Measurements from ENCODE around the gene WFDC1. TPM values are rescaled to one million over a fixed set of nuclear protein-coding genes. Genes with fewer than 3 reads are reported as not detected.

Gene WFDC1
- total and polyA plus RNA-seq, 4 donors, result 3.8 to 10.4 (median 9.2) TPM

DNA sequence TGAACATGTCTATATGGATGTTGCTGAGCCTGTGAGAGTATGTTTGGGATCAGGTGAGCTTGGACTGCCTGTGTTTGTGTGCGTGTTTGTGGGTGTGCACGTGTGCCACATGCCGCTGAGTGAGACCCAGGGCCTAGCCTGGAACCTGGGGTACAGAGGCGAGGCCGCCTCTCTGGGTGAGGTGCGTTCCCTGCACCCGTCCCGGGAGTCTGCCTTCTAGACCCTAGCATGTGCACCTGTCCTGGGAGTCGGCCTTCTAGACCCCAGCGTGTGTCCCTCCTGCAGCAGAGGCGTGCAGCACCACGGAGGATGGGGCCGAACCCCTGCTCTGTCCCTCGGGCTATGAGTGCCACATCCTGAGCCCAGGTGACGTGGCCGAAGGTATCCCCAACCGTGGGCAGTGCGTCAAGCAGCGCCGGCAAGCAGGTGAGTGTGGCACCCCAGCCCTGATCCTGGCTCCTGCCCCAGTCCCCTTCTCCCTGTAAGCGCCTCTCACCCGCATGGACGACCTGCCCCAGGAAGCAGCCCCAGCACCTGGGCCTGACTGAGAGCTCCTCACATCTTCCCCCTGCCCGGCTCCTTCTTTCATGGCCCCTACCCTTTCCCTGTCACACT is 24.6 kb downstream of the WFDC1 start:
- no peaks in the 10 kb centered on the region for H3K4me1 ChIP-seq (ENCODE audit: control insufficient read depth, insufficient read depth, low read length)
- H3K27me3 ChIP-seq (ENCODE audit: control insufficient read depth, insufficient read depth, low read length), result no peaks in the 10 kb centered on the region
- H3K9me3 ChIP-seq (ENCODE audit: control insufficient read depth, insufficient read depth, low read length), result no peaks in the 10 kb centered on the region
- no peak overlapping the region for H3K27ac ChIP-seq (ENCODE audit: low read depth, low read length)
- WGBS (ENCODE audit: insufficient coverage), result 95% methylated on average over 24 of the region's 24 CpGs
- DNase-seq (ENCODE audit: low read depth in 4 of 6, low spot score in 6 of 6), result no peak
- H3K4me3 ChIP-seq (ENCODE audit: low read depth, low read length), result no peak overlapping the region
- no peaks in the 10 kb centered on the region for H3K36me3 ChIP-seq (ENCODE audit: control insufficient read depth, insufficient read depth, low read length)

DNA sequence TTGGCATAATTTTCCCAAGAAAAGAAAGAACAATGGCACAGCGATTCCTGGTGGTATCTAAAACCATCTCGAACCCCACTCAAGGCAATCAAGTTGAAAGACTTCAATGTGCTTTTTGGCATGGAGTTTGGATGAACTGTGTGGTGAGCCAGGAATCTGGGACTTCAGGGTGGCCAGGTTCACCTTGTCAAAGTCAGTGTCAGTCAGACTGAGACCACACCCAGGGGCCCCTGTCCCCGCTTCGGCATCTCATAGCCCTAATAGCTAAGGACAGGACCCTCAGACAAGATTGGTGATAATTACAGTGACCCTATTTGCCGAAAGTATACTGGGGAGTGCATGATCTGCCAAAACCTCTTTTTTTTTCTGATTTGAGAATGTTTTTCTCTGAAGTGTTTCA is 25.8 kb downstream of the WFDC1 start:
- Histone ChIP-seq H3K4me3 (ENCODE audit: low read depth, low read length) (no peak overlapping the region), H3K27me3 (ENCODE audit: control insufficient read depth, insufficient read depth, low read length) (no peaks in the 10 kb centered on the region), H3K4me1 (ENCODE audit: control insufficient read depth, insufficient read depth, low read length) (no peaks in the 10 kb centered on the region), H3K9me3 (ENCODE audit: control insufficient read depth, insufficient read depth, low read length) (no peaks in the 10 kb centered on the region), H3K36me3 (ENCODE audit: control insufficient read depth, insufficient read depth, low read length) (no peaks in the 10 kb centered on the region), H3K27ac (ENCODE audit: low read depth, low read length) (no peak overlapping the region)
- no peak for DNase-seq (ENCODE audit: low read depth in 4 of 6, low spot score in 6 of 6)
- 89% methylated on average over 4 of the region's 5 CpGs for WGBS (ENCODE audit: insufficient coverage)

DNA sequence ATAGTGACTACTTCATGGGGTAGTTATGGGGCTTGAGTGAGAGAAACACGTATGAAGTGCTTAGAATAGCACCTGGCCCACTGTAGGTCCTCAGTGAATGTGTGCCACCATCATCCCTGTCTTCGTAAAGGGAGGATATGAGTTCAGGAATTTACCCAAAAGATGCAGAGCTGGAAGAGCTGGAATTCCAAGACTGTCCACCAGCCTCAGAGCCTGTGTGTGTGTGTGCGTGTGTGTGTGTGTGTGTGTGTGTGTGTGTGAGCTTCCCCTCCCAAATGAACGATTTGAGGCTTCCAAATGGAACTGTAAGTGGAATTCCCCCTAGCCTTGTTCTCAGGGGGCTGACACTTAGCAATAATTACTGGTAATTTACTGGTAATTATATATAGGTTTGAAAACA is 27.3 kb downstream of the WFDC1 start:
- DNase-seq (ENCODE audit: low read depth in 4 of 6, low spot score in 6 of 6), result no peak
- Histone ChIP-seq H3K9me3 (ENCODE audit: control insufficient read depth, insufficient read depth, low read length) (no peaks in the 10 kb centered on the region), H3K27me3 (ENCODE audit: control insufficient read depth, insufficient read depth, low read length) (no peaks in the 10 kb centered on the region), H3K36me3 (ENCODE audit: control insufficient read depth, insufficient read depth, low read length) (no peaks in the 10 kb centered on the region), H3K27ac (ENCODE audit: low read depth, low read length) (no peak overlapping the region), H3K4me3 (ENCODE audit: low read depth, low read length) (no peak overlapping the region), H3K4me1 (ENCODE audit: control insufficient read depth, insufficient read depth, low read length) (no peaks in the 10 kb centered on the region)
- 100% methylated on average over 2 of the region's 4 CpGs for WGBS (ENCODE audit: insufficient coverage)

DNA sequence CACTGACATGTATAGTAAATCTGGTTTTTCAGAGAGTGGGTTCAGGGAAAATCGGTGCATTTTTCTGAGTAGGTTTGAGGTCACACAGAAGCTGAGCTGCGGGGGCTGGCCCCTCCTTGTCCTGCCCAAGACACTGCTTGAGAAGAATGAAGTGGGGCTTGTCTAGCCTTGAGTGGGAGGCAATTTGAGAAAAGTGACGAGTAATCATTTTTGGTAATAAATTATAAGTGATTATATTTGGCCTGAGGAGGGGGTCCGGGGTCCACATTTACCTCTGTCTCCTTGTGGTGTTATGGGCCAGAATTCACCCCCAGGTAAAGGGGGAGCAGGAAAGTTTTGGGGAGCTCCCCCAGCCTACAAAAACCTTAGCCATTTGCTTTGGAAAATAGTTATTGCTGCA is 28.1 kb downstream of the WFDC1 start:
- DNase-seq (ENCODE audit: low read depth in 4 of 6, low spot score in 6 of 6), result no peak
- Histone ChIP-seq H3K36me3 (ENCODE audit: control insufficient read depth, insufficient read depth, low read length) (no peaks in the 10 kb centered on the region), H3K4me1 (ENCODE audit: control insufficient read depth, insufficient read depth, low read length) (no peaks in the 10 kb centered on the region), H3K27me3 (ENCODE audit: control insufficient read depth, insufficient read depth, low read length) (no peaks in the 10 kb centered on the region), H3K27ac (ENCODE audit: low read depth, low read length) (no peak overlapping the region), H3K9me3 (ENCODE audit: control insufficient read depth, insufficient read depth, low read length) (no peaks in the 10 kb centered on the region), H3K4me3 (ENCODE audit: low read depth, low read length) (no peak overlapping the region)
- 89% methylated on average over 2 of the region's 4 CpGs for WGBS (ENCODE audit: insufficient coverage)

GRCh38 chr16:84323606-84324005 is 28.9 kb downstream of the WFDC1 start:
- no peak for DNase-seq (ENCODE audit: low read depth in 4 of 6, low spot score in 6 of 6)
- Histone ChIP-seq H3K27me3 (ENCODE audit: control insufficient read depth, insufficient read depth, low read length) (no peaks in the 10 kb centered on the region), H3K36me3 (ENCODE audit: control insufficient read depth, insufficient read depth, low read length) (no peaks in the 10 kb centered on the region), H3K4me3 (ENCODE audit: low read depth, low read length) (no peak overlapping the region), H3K27ac (ENCODE audit: low read depth, low read length) (no peak overlapping the region), H3K9me3 (ENCODE audit: control insufficient read depth, insufficient read depth, low read length) (no peaks in the 10 kb centered on the region), H3K4me1 (ENCODE audit: control insufficient read depth, insufficient read depth, low read length) (no peaks in the 10 kb centered on the region)
- 88% methylated on average over 3 of the region's 7 CpGs for WGBS (ENCODE audit: insufficient coverage)

GRCh38 chr16:84324434-84325262 is 30.0 kb downstream of the WFDC1 start:
- no peaks in the 10 kb centered on the region for H3K9me3 ChIP-seq (ENCODE audit: control insufficient read depth, insufficient read depth, low read length)
- no peak for DNase-seq (ENCODE audit: low read depth in 4 of 6, low spot score in 6 of 6)
- no peaks in the 10 kb centered on the region for H3K27me3 ChIP-seq (ENCODE audit: control insufficient read depth, insufficient read depth, low read length)
- no peak overlapping the region for H3K27ac ChIP-seq (ENCODE audit: low read depth, low read length)
- 48% methylated on average over 2 of the region's 2 CpGs for WGBS (ENCODE audit: insufficient coverage)
- no peak overlapping the region for H3K4me3 ChIP-seq (ENCODE audit: low read depth, low read length)
- H3K36me3 ChIP-seq (ENCODE audit: control insufficient read depth, insufficient read depth, low read length), result no peaks in the 10 kb centered on the region
- H3K4me1 ChIP-seq (ENCODE audit: control insufficient read depth, insufficient read depth, low read length), result no peaks in the 10 kb centered on the region

DNA sequence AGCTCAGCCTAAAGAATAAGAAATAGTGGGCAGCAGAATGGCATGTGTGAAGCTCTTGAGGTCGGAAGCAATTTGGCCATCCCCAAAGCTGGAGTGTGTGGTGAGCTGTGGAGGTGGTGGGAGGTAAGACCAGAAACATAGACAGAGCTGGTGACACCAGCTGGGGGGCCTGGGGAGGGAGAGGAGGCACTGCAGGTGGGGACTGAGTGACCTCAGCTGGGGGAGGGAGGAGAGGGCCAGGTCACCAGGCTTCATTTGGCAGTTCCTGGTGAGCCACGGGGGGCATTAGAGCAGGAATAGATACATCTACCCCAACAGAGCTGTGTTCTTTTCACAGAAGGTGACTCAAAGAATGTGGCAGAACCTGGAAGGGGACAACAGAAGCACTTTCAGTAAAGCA is 31.9 kb downstream of the WFDC1 start:
- WGBS (ENCODE audit: insufficient coverage), result 86% methylated on average over 1 of the region's 2 CpGs
- Histone ChIP-seq H3K4me1 (ENCODE audit: control insufficient read depth, insufficient read depth, low read length) (no peaks in the 10 kb centered on the region), H3K9me3 (ENCODE audit: control insufficient read depth, insufficient read depth, low read length) (no peaks in the 10 kb centered on the region), H3K27ac (ENCODE audit: low read depth, low read length) (no peak overlapping the region), H3K27me3 (ENCODE audit: control insufficient read depth, insufficient read depth, low read length) (no peaks in the 10 kb centered on the region), H3K36me3 (ENCODE audit: control insufficient read depth, insufficient read depth, low read length) (no peaks in the 10 kb centered on the region), H3K4me3 (ENCODE audit: low read depth, low read length) (no peak overlapping the region)
- DNase-seq (ENCODE audit: low read depth in 4 of 6, low spot score in 6 of 6), result no peak

DNA sequence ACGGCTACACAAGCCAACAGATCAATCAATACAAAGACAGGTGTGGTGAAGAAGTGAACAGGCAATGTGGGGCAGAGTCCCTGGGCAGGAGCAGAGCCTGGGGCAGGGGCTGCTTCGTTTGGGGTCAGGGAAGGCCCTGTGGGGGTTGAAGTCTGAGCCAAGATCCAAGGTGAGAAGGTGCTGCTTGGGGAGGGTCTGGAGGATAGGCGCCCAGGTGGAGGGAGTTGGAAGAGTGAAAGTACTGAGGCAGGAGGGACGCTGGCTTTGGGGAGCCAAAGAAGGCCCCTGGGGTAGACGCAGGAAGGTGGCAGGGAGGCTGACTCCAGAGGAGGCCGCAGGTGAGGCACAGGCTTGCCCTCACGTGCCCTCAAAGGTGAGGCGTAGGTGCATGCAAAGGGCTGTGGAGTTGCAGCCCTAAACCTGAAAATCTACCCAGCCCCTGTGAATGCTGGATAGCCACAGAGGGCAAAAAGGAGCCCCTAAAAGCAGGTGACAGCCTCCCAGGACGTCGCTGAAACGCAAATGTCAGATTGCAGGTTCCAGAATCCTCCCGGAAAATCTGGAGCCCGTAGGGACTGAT is 33.3 kb downstream of the WFDC1 start:
- Histone ChIP-seq H3K36me3 (ENCODE audit: control insufficient read depth, insufficient read depth, low read length) (no peaks in the 10 kb centered on the region), H3K27ac (ENCODE audit: low read depth, low read length) (no peak overlapping the region), H3K4me3 (ENCODE audit: low read depth, low read length) (no peak overlapping the region), H3K9me3 (ENCODE audit: control insufficient read depth, insufficient read depth, low read length) (no peaks in the 10 kb centered on the region), H3K27me3 (ENCODE audit: control insufficient read depth, insufficient read depth, low read length) (no peaks in the 10 kb centered on the region), H3K4me1 (ENCODE audit: control insufficient read depth, insufficient read depth, low read length) (peaks cover 2% of the 10 kb centered on the region)
- 86% methylated on average over 12 of the region's 13 CpGs for WGBS (ENCODE audit: insufficient coverage)
- no peak for DNase-seq (ENCODE audit: low read depth in 4 of 6, low spot score in 6 of 6)

DNA sequence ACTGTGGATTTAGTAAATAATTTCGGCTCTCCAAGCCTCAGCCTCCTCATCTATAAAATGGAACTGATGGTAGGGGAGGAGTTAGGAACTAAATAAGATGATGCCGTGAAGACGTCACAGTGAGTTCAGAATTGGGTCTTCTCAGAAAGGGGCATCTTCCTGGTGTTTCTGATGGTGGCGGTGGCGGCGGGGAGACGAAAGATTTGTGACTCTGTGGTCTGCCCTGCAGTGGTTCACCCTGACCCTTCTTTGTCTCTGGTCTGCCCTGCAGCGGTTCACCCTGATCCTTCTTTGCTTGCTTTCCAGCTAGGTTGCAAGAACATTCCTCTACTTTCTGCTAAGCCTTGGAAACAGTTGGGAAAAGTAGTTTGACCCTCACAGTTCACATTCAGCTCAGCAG is 34.3 kb downstream of the WFDC1 start:
- H3K36me3 ChIP-seq (ENCODE audit: control insufficient read depth, insufficient read depth, low read length), result no peaks in the 10 kb centered on the region
- peaks cover 8% of the 10 kb centered on the region for H3K4me1 ChIP-seq (ENCODE audit: control insufficient read depth, insufficient read depth, low read length)
- H3K9me3 ChIP-seq (ENCODE audit: control insufficient read depth, insufficient read depth, low read length), result no peaks in the 10 kb centered on the region
- 92% methylated on average over 8 of the region's 8 CpGs for WGBS (ENCODE audit: insufficient coverage)
- H3K27ac ChIP-seq (ENCODE audit: low read depth, low read length), result no peak overlapping the region
- H3K27me3 ChIP-seq (ENCODE audit: control insufficient read depth, insufficient read depth, low read length), result no peaks in the 10 kb centered on the region
- no peak for DNase-seq (ENCODE audit: low read depth in 4 of 6, low spot score in 6 of 6)
- H3K4me3 ChIP-seq (ENCODE audit: low read depth, low read length), result no peak overlapping the region

Measured in spinal cord (tissue), 10 donors.